ENCODE results near the gene EEF1AKMT2.
A peak's percentile ranks its signal among the peaks of the same experiment; 100 is the strongest.

Gene EEF1AKMT2

GRCh38 chr10:124736491-124737136 is 55.1 kb downstream of the EEF1AKMT2 start:
- no peak for TF ChIP-seq PPARA (CRISPR knock-in tag; IDR thresholded peaks at IDR 0.05; ENCODE audit: borderline replicate concordance)
- no peak for TF ChIP-seq POU6F1 (CRISPR knock-in tag; IDR thresholded peaks at IDR 0.05; ENCODE audit: borderline replicate concordance, low read depth)
- no peak for TF ChIP-seq ZFP30 (CRISPR knock-in tag; IDR thresholded peaks at IDR 0.05)
- no peak for TF ChIP-seq CSDC2 (CRISPR knock-in tag; IDR thresholded peaks at IDR 0.05)
- no peak for TF ChIP-seq SNAI2 (CRISPR knock-in tag; IDR thresholded peaks at IDR 0.05)
- TF ChIP-seq ZFP3 (CRISPR knock-in tag; IDR thresholded peaks at IDR 0.05) = no peak
- peak; percentile 51 for ATAC-seq

- no peak for ATAC-seq
- TF ChIP-seq CSDC2 (CRISPR knock-in tag; IDR thresholded peaks at IDR 0.05) = no peak
- TF ChIP-seq TCF4 (CRISPR knock-in tag; IDR thresholded peaks at IDR 0.05; ENCODE audit: borderline replicate concordance) = no peak
- no peak for TF ChIP-seq TOX (CRISPR knock-in tag; IDR thresholded peaks at IDR 0.05; ENCODE audit: borderline replicate concordance)
- TF ChIP-seq PPARA (CRISPR knock-in tag; IDR thresholded peaks at IDR 0.05; ENCODE audit: borderline replicate concordance) = no peak
- TF ChIP-seq CSRNP3 (CRISPR knock-in tag; IDR thresholded peaks at IDR 0.05) = no peak
- TF ChIP-seq ZC3H10 (CRISPR knock-in tag; IDR thresholded peaks at IDR 0.05) = no peak
- no peak for TF ChIP-seq ARNTL (CRISPR knock-in tag; IDR thresholded peaks at IDR 0.05; ENCODE audit: borderline replicate concordance, low read depth)
- no peak for TF ChIP-seq ZNF70 (CRISPR knock-in tag; IDR thresholded peaks at IDR 0.05)
- TF ChIP-seq ZNF565 (CRISPR knock-in tag; conservative IDR thresholded peaks at IDR 0.05; ENCODE audit: low read depth) = no peak
- TF ChIP-seq CREB5 (CRISPR knock-in tag; IDR thresholded peaks at IDR 0.05; ENCODE audit: low read depth) = no peak
- TF ChIP-seq ZNF8 (CRISPR knock-in tag; IDR thresholded peaks at IDR 0.05) = no peak
- no peak for TF ChIP-seq POU6F1 (CRISPR knock-in tag; IDR thresholded peaks at IDR 0.05; ENCODE audit: borderline replicate concordance, low read depth)
- no peak for TF ChIP-seq RARB (CRISPR knock-in tag; IDR thresholded peaks at IDR 0.05)
- no peak for TF ChIP-seq ESRRG (CRISPR knock-in tag; IDR thresholded peaks at IDR 0.05)
Measured at GRCh38 chr10:124735491-124736286, 56.0 kb downstream of the EEF1AKMT2 start.

GRCh38 chr10:124734311-124735166 is 57.1 kb downstream of the EEF1AKMT2 start:
- no peak for ATAC-seq
- TF ChIP-seq PATZ1 (CRISPR knock-in tag; IDR thresholded peaks at IDR 0.05; ENCODE audit: borderline replicate concordance) (no peak), CREB5 (CRISPR knock-in tag; IDR thresholded peaks at IDR 0.05; ENCODE audit: low read depth) (no peak), ZNF70 (CRISPR knock-in tag; IDR thresholded peaks at IDR 0.05) (no peak), PPARA (CRISPR knock-in tag; IDR thresholded peaks at IDR 0.05; ENCODE audit: borderline replicate concordance) (no peak), ZC3H10 (CRISPR knock-in tag; IDR thresholded peaks at IDR 0.05) (no peak), SNAI2 (CRISPR knock-in tag; IDR thresholded peaks at IDR 0.05) (no peak), OSR1 (CRISPR knock-in tag; IDR thresholded peaks at IDR 0.05) (no peak), TSHZ2 (CRISPR knock-in tag; IDR thresholded peaks at IDR 0.05) (no peak), TCF4 (CRISPR knock-in tag; IDR thresholded peaks at IDR 0.05; ENCODE audit: borderline replicate concordance) (no peak), CSDC2 (CRISPR knock-in tag; IDR thresholded peaks at IDR 0.05) (no peak), ISL1 (CRISPR knock-in tag; IDR thresholded peaks at IDR 0.05) (no peak), ZFP3 (CRISPR knock-in tag; IDR thresholded peaks at IDR 0.05) (no peak), GLIS3 (CRISPR knock-in tag; IDR thresholded peaks at IDR 0.05) (no peak), RARB (CRISPR knock-in tag; IDR thresholded peaks at IDR 0.05) (no peak)

All from SK-N-SH treated with all-trans-retinoic acid at 6 μM for 48 hours (cell line).